Activated CD4-positive, alpha-beta T cell treated with anti-CD3 and anti-CD28 coated beads for 36 hours (primary cell): ENCODE results near the gene CFAP65. TPM values are rescaled to one million over a fixed set of nuclear protein-coding genes. Genes with fewer than 3 reads are reported as not detected.

ENCODE experiments used
- ATAC-seq: fragments of 200-7000 bp; cut with Tn5 transposase; one replicate; pipeline ENCODE4 v1.10.0; 2021; ENCODE audit warnings: mild to moderate bottlenecking, moderate library complexity
- CTCF ChIA-PET: fragments of 350-600 bp; sonication (Branson Sonifier 250); formaldehyde crosslinking; loops from one replicate; lab custom pipeline; 2021; ENCODE audit warnings: antibody characterized with exemption; lab: Charles Lee
- POLR2A ChIA-PET: fragments of 350-600 bp; sonication (Branson Sonifier 250); formaldehyde crosslinking; loops from one replicate; lab custom pipeline; 2021; ENCODE audit warnings: antibody characterized with exemption, inconsistent platforms; lab: Charles Lee
- DNase-seq: peaks from one replicate; pipeline ENCODE4 v3.0.0-alpha.2; 2020
- H3K27ac Mint-ChIP-seq: one replicate; pipeline ENCODE4 v1.8.0; 2021; ENCODE audit warnings: mixed read lengths
- H3K27me3 Mint-ChIP-seq: one replicate; pipeline ENCODE4 v1.8.0; 2021; ENCODE audit warnings: mixed read lengths
- H3K36me3 Mint-ChIP-seq: one replicate; pipeline ENCODE4 v1.8.0; 2021; ENCODE audit warnings: low read depth, mixed read lengths
- H3K4me1 Mint-ChIP-seq: one replicate; pipeline ENCODE4 v1.8.0; 2021; ENCODE audit warnings: mixed read lengths
- H3K4me3 Mint-ChIP-seq: one replicate; pipeline ENCODE4 v1.8.0; 2021; ENCODE audit warnings: mild to moderate bottlenecking, moderate library complexity, mixed read lengths
- H3K9me3 Mint-ChIP-seq: one replicate; pipeline ENCODE4 v1.8.0; 2021; ENCODE audit warnings: low read depth, mixed read lengths
- intact Hi-C, 2 experiments: fragments of 100-400 bp; cut with DNase I in 1 of 2; cut with micrococcal nuclease in 1 of 2; formaldehyde crosslinking; loops; one replicate each; pipeline versions ENCODE4 v1.14.2 to v1.15.1; 2022 to 2024; cut with DNase I, micrococcal nuclease
- total RNA-seq, 2 experiments: library from RNA; stranded (reverse); gene quantifications; one replicate each; pipeline ENCODE4 v1.2.3, GENCODE V29; 2021

The CFAP65 gene
- total RNA-seq, 2 experiments from 2014 or later, result not detected

GRCh38 chr2:218981390-218981880 is 59.9 kb downstream of the CFAP65 start:
- H3K9me3 Mint-ChIP-seq, result no peaks in the 10 kb centered on the region
- ATAC-seq, result no peak
- no peak for DNase-seq
- intact Hi-C loops, result loop anchor here (1.0 to 10.0 kb wide), 7 partner anchors 13 to 323 kb away; partner anchors contain the start of gene PTPRN (in 1 of the 2)
- ChIA-PET CTCF (interaction anchor here (0.7 to 5.7 kb wide), 14 partner anchors 8 to 316 kb away, joined by 3 to 70 read pairs (median 6); no protein-coding TSS in a partner anchor), POLR2A (no interaction called here)
- H3K36me3 Mint-ChIP-seq, result no peaks in the 10 kb centered on the region
- H3K27ac Mint-ChIP-seq, result no peak overlapping the region
- H3K4me1 Mint-ChIP-seq, result peaks cover 28% of the 10 kb centered on the region
- H3K27me3 Mint-ChIP-seq, result peaks cover 55% of the 10 kb centered on the region
- H3K4me3 Mint-ChIP-seq, result peak overlapping the region; percentile 57

- ChIA-PET POLR2A (no interaction called here), CTCF (interaction anchor here (0.6 to 5.7 kb wide), 61 partner anchors 9 to 709 kb away, joined by 3 to 70 read pairs (median 4); partner anchors contain the start of genes CNPPD1, CYP27A1 and NHEJ1)
- peak overlapping the region; percentile 57 for H3K4me3 Mint-ChIP-seq
- no peak overlapping the region for H3K27ac Mint-ChIP-seq
- H3K27me3 Mint-ChIP-seq, result peaks cover 54% of the 10 kb centered on the region
- DNase-seq (no peak), ATAC-seq (no peak)
- H3K9me3 Mint-ChIP-seq, result no peaks in the 10 kb centered on the region
- intact Hi-C loops, result loop anchor here (1.0 to 10.0 kb wide), 12 partner anchors 14 to 324 kb away; partner anchors contain the start of genes CDK5R2 (in 1 of the 2) and PTPRN (in 1 of the 2)
- H3K4me1 Mint-ChIP-seq, result peaks cover 28% of the 10 kb centered on the region
- no peaks in the 10 kb centered on the region for H3K36me3 Mint-ChIP-seq
These were observed 60.5 kb downstream of the CFAP65 start for GRCh38 chr2:218980735-218981389.

GRCh38 chr2:218979846-218980734 is 61.2 kb downstream of the CFAP65 start:
- Mint-ChIP-seq H3K4me3 (peak overlapping the region; percentile 43), H3K27me3 (peaks cover 56% of the 10 kb centered on the region), H3K27ac (no peak overlapping the region), H3K9me3 (no peaks in the 10 kb centered on the region), H3K4me1 (peaks cover 28% of the 10 kb centered on the region), H3K36me3 (no peaks in the 10 kb centered on the region)
- POLR2A ChIA-PET, result interaction anchor here (0.7 kb wide), 1 partner anchor 38 kb away, joined by 5 read pairs; no protein-coding TSS in a partner anchor
- CTCF ChIA-PET, result interaction anchor here (0.6 to 5.7 kb wide), 66 partner anchors 10 to 710 kb away, joined by 3 to 70 read pairs (median 4); partner anchors contain the start of genes CNPPD1, CYP27A1, NHEJ1 and WNT6
- ATAC-seq (peak; percentile 90), DNase-seq (peak; percentile 93)
- intact Hi-C loops, result loop anchor here (1.0 to 10.0 kb wide), 12 partner anchors 15 to 325 kb away; partner anchors contain the start of genes CDK5R2 (in 1 of the 2) and PTPRN (in 1 of the 2)

GRCh38 chr2:218975060-218975777 is 66.1 kb downstream of the CFAP65 start:
- DNase-seq (no peak), ATAC-seq (no peak)
- peaks cover 49% of the 10 kb centered on the region for H3K27me3 Mint-ChIP-seq
- intact Hi-C loops, result no loop called here
- no peaks in the 10 kb centered on the region for H3K9me3 Mint-ChIP-seq
- ChIA-PET CTCF (interaction anchor here (0.6 to 1.3 kb wide), 11 partner anchors 14 to 718 kb away, joined by 3 to 6 read pairs (median 4); no protein-coding TSS in a partner anchor), POLR2A (no interaction called here)
- peaks cover 6% of the 10 kb centered on the region for H3K4me1 Mint-ChIP-seq
- no peaks in the 10 kb centered on the region for H3K36me3 Mint-ChIP-seq
- no peak overlapping the region for H3K4me3 Mint-ChIP-seq
- H3K27ac Mint-ChIP-seq, result no peak overlapping the region

- Mint-ChIP-seq H3K4me3 (no peak overlapping the region), H3K4me1 (no peaks in the 10 kb centered on the region), H3K27me3 (peaks cover 46% of the 10 kb centered on the region), H3K9me3 (no peaks in the 10 kb centered on the region), H3K27ac (no peak overlapping the region), H3K36me3 (no peaks in the 10 kb centered on the region)
- CTCF ChIA-PET, result interaction anchor here (0.7 kb wide), 1 partner anchor 37 kb away, joined by 3 read pairs; no protein-coding TSS in a partner anchor
- POLR2A ChIA-PET, result no interaction called here
- intact Hi-C loops, result no loop called here
- DNase-seq (no peak), ATAC-seq (no peak)
These were observed 70.4 kb downstream of the CFAP65 start for GRCh38 chr2:218970894-218971293.

- Mint-ChIP-seq H3K27ac (no peak overlapping the region), H3K9me3 (no peaks in the 10 kb centered on the region), H3K27me3 (peaks cover 55% of the 10 kb centered on the region), H3K36me3 (no peaks in the 10 kb centered on the region), H3K4me1 (peaks cover 9% of the 10 kb centered on the region), H3K4me3 (no peak overlapping the region)
- POLR2A ChIA-PET, result no interaction called here
- intact Hi-C loops, result loop anchor here in 1 of 2 experiments (5.0 kb wide), 1 partner anchor 343 kb away; the partner anchor contains the start of gene PTPRN
- DNase-seq (no peak), ATAC-seq (no peak)
- CTCF ChIA-PET, result interaction anchor here (0.7 to 1.7 kb wide), 3 partner anchors 16 to 117 kb away, joined by 3 to 10 read pairs (median 3); no protein-coding TSS in a partner anchor
These were observed 77.1 kb downstream of the CFAP65 start for GRCh38 chr2:218964041-218964771.

GRCh38 chr2:218963601-218964000 is 77.7 kb downstream of the CFAP65 start:
- DNase-seq (no peak), ATAC-seq (no peak)
- CTCF ChIA-PET, result interaction anchor here (0.7 to 1.7 kb wide), 2 partner anchors 17 to 116 kb away, joined by 3 to 10 read pairs; no protein-coding TSS in a partner anchor
- Mint-ChIP-seq H3K27ac (no peak overlapping the region), H3K4me3 (no peak overlapping the region), H3K36me3 (no peaks in the 10 kb centered on the region), H3K4me1 (peaks cover 11% of the 10 kb centered on the region), H3K27me3 (peaks cover 58% of the 10 kb centered on the region), H3K9me3 (no peaks in the 10 kb centered on the region)
- POLR2A ChIA-PET, result no interaction called here
- intact Hi-C loops, result loop anchor here in 1 of 2 experiments (2.0 to 5.0 kb wide), 2 partner anchors 33 to 344 kb away; partner anchors contain the start of gene PTPRN

- Mint-ChIP-seq H3K36me3 (no peaks in the 10 kb centered on the region), H3K27ac (no peak overlapping the region), H3K9me3 (no peaks in the 10 kb centered on the region), H3K4me3 (no peak overlapping the region), H3K27me3 (peaks cover 62% of the 10 kb centered on the region), H3K4me1 (peaks cover 11% of the 10 kb centered on the region)
- DNase-seq (peak; percentile 81), ATAC-seq (no peak)
- POLR2A ChIA-PET, result interaction anchor here (0.6 kb wide), 1 partner anchor 92 kb away, joined by 3 read pairs; no protein-coding TSS in a partner anchor
- intact Hi-C loops, result loop anchor here in 1 of 2 experiments (2.0 to 5.0 kb wide), 2 partner anchors 34 to 344 kb away; partner anchors contain the start of gene PTPRN
- CTCF ChIA-PET, result interaction anchor here (1.1 to 1.2 kb wide), 2 partner anchors 14 to 65 kb away, joined by 4 to 5 read pairs; no protein-coding TSS in a partner anchor
These were observed 78.3 kb downstream of the CFAP65 start for GRCh38 chr2:218962859-218963492.
